K562 (cell line): Measurements from ENCODE around the gene CHL1.

Experiments used
- ARHGAP35 ChIP-seq: fragments of 450-650 bp; IDR thresholded peaks from 2 replicates; pipeline ENCODE4 v1.6.1; 2018; ENCODE audit not compliant: partially characterized antibody
- CHCHD3 ChIP-seq: fragments of 250-450 bp; sonication (Bioruptor Pico); IDR thresholded peaks from 2 replicates; pipeline ENCODE4 v2.1.2; 2022; ENCODE audit warnings: mild to moderate bottlenecking
- CTCF ChIP-seq, 3 experiments: IDR thresholded peaks in 2 of 3; conservative IDR thresholded peaks in 1 of 3; 2 replicates each; pipeline ENCODE4 v1.5.1; 2011 to 2012; ENCODE audit warnings: low read length in 3 of 3, mild to moderate bottlenecking in 3 of 3, control low read depth in 2 of 3, improper control_type of control experiment in 1 of 3, inconsistent platforms in 1 of 3, low read depth in 1 of 3, mixed read lengths in 1 of 3, moderate library complexity in 1 of 3; ENCODE audit not compliant: insufficient read depth in 2 of 3
- ELF2 ChIP-seq: fragments of 250-450 bp; sonication (Bioruptor Pico); IDR thresholded peaks from 2 replicates; pipeline ENCODE4 v1.5.0; 2021; ENCODE audit warnings: mild to moderate bottlenecking
- EZH2 ChIP-seq: IDR thresholded peaks from 2 replicates; pipeline ENCODE4 v1.6.1; 2012; ENCODE audit warnings: low read depth, mild to moderate bottlenecking, inconsistent platforms, low read length, borderline replicate concordance
- HIVEP1 ChIP-seq: fragments of 250-450 bp; sonication (Bioruptor Pico); IDR thresholded peaks from 2 replicates; pipeline ENCODE4 v1.4.0; 2020; ENCODE audit warnings: mild to moderate bottlenecking
- HOXB6 ChIP-seq: fragments of 250-450 bp; sonication (Bioruptor Pico); IDR thresholded peaks from 2 replicates; pipeline ENCODE4 v1.5.1; 2022; ENCODE audit warnings: mild to moderate bottlenecking, borderline replicate concordance
- POLR2AphosphoS5 ChIP-seq: IDR thresholded peaks from 2 replicates; pipeline ENCODE4 v1.6.1; 2011; ENCODE audit warnings: mild to moderate bottlenecking, low read depth, low read length, moderate library complexity; ENCODE audit not compliant: control insufficient read depth, insufficient read depth
- RAD21 ChIP-seq, 2 experiments: fragments of 250-450 bp in 1 of 2; fragments of 450-650 bp in 1 of 2; sonication (Bioruptor Pico) in 1 of 2; formaldehyde crosslinking in 1 of 2; IDR thresholded peaks in 1 of 2; conservative IDR thresholded peaks in 1 of 2; 2 replicates each; pipeline versions ENCODE4 v1.4.0 to v1.8.0; 2020 to 2022; ENCODE audit warnings: mild to moderate bottlenecking in 2 of 2, moderate library complexity in 1 of 2
- THRB ChIP-seq: fragments of 450-650 bp; formaldehyde crosslinking; conservative IDR thresholded peaks from 2 replicates; pipeline ENCODE4 v1.4.0; 2022; ENCODE audit warnings: mild to moderate bottlenecking, missing genetic modification characterization
- ZNF121 ChIP-seq: sonication (generic); formaldehyde crosslinking; conservative IDR thresholded peaks from 2 replicates; pipeline ENCODE4 v1.8.0; 2022; ENCODE audit warnings: missing genetic modification reagents
- TF ChIP-seq, protein P1 (sequence below): fragments of 250-450 bp; sonication (Bioruptor Pico); IDR thresholded peaks from 2 replicates; pipeline ENCODE4 v1.4.0; 2020; ENCODE audit warnings: borderline replicate concordance
- TF ChIP-seq, protein P2 (sequence below): fragments of 450-650 bp; IDR thresholded peaks from 2 replicates; pipeline ENCODE4 v1.6.1; 2016; ENCODE audit warnings: borderline replicate concordance

DNA sequence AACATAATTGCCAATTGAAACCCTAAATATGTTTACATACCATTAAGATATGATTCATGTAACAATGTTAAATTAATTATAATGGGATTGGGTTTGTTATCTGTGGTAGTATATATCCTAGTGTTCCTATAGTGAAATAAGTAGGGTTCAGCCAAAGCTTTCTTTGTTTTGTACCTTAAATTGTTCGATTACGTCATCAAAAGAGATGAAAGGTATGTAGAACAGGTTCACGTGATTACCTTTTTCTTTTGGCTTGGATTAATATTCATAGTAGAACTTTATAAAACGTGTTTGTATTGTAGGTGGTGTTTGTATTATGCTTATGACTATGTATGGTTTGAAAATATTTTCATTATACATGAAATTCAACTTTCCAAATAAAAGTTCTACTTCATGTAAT is 212.4 kb downstream of the CHL1 start:
- TF ChIP-seq ELF2, result no peak
- TF ChIP-seq POLR2AphosphoS5, result no peak
- TF ChIP-seq THRB, result no peak
- TF ChIP-seq CHCHD3, result no peak
- no peak for TF ChIP-seq ZNF121
- TF ChIP-seq EZH2, result no peak
- TF ChIP-seq RAD21 (CRISPR knock-in tag; conservative IDR thresholded peaks at IDR 0.05 in 1 of 2, IDR thresholded peaks at IDR 0.05 in 1 of 2), result no peak
- TF ChIP-seq HOXB6 (CRISPR knock-in tag), result no peak
- TF ChIP-seq, protein P1, sequence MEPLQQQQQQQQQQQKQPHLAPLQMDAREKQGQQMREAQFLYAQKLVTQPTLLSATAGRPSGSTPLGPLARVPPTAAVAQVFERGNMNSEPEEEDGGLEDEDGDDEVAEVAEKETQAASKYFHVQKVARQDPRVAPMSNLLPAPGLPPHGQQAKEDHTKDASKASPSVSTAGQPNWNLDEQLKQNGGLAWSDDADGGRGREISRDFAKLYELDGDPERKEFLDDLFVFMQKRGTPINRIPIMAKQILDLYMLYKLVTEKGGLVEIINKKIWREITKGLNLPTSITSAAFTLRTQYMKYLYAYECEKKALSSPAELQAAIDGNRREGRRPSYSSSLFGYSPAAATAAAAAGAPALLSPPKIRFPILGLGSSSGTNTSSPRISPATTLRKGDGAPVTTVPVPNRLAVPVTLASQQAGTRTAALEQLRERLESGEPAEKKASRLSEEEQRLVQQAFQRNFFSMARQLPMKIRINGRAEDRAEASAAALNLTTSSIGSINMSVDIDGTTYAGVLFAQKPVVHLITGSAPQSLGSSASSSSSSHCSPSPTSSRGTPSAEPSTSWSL (CRISPR knock-in tag), result no peak
- no peak for TF ChIP-seq ARHGAP35
- no peak for TF ChIP-seq HIVEP1 (CRISPR knock-in tag)
- no peak for TF ChIP-seq CTCF (IDR thresholded peaks at IDR 0.05 in 2 of 3, conservative IDR thresholded peaks at IDR 0.05 in 1 of 3; ENCODE audit: insufficient read depth in 2 of 3, low read depth in 1 of 3, low read length in 3 of 3)
- TF ChIP-seq, protein P2, sequence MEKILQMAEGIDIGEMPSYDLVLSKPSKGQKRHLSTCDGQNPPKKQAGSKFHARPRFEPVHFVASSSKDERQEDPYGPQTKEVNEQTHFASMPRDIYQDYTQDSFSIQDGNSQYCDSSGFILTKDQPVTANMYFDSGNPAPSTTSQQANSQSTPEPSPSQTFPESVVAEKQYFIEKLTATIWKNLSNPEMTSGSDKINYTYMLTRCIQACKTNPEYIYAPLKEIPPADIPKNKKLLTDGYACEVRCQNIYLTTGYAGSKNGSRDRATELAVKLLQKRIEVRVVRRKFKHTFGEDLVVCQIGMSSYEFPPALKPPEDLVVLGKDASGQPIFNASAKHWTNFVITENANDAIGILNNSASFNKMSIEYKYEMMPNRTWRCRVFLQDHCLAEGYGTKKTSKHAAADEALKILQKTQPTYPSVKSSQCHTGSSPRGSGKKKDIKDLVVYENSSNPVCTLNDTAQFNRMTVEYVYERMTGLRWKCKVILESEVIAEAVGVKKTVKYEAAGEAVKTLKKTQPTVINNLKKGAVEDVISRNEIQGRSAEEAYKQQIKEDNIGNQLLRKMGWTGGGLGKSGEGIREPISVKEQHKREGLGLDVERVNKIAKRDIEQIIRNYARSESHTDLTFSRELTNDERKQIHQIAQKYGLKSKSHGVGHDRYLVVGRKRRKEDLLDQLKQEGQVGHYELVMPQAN, result no peak
